Measurements from ENCODE around the gene FCER2. TPM values are rescaled to one million over a fixed set of nuclear protein-coding genes. Genes with fewer than 3 reads are reported as not detected.

FCER2 gene
- total RNA-seq, 2 experiments from 2014 or later: 3.3 to 4.6 TPM

DNA sequence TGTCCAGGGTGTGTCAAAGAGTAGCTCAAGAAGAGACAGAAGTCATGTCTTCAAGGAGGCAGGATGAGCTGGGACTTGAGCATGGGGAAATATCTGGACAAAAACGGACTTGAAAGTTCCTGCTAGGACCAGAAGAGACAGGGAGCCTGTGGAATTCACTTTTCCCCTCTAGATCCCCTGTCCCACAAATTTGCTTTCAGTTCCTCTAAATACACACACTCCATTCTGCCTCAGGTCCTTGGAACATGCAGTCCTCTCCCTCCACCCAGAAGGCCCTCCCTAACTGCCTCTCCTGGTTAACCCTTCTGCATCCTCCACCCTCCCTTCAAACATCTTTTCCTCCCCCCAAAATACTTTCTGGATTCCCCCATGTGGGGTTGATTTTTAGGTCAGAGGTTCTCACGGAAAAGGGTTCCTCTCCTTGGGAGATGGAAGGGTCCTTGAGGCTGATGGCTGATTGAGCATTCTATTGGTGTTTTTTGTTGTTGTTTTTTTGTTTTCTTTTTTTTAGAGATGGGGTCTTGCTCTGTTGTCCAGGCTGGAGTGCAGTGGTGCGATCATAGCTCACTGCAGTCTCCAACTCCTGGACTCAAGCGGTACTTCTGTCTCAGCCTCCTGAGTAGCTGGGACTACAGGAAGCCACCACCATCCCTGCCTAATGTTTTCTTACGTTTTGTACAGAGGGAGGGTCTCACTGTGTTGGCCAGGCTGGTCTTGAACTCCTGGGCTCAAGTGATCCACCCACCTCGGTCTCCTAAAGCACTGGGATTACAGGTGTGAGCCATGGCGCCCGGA lies 40.0 kb downstream of the FCER2 start:
- H3K79me2 ChIP-seq (ENCODE audit: insufficient read depth, low read depth, low read length): no peaks in the 10 kb centered on the region
- no peak for TF ChIP-seq EZH2phosphoT487 (IDR thresholded peaks at IDR 0.05; ENCODE audit: borderline replicate concordance, low read depth, low read length)
- TF ChIP-seq, protein P1, sequence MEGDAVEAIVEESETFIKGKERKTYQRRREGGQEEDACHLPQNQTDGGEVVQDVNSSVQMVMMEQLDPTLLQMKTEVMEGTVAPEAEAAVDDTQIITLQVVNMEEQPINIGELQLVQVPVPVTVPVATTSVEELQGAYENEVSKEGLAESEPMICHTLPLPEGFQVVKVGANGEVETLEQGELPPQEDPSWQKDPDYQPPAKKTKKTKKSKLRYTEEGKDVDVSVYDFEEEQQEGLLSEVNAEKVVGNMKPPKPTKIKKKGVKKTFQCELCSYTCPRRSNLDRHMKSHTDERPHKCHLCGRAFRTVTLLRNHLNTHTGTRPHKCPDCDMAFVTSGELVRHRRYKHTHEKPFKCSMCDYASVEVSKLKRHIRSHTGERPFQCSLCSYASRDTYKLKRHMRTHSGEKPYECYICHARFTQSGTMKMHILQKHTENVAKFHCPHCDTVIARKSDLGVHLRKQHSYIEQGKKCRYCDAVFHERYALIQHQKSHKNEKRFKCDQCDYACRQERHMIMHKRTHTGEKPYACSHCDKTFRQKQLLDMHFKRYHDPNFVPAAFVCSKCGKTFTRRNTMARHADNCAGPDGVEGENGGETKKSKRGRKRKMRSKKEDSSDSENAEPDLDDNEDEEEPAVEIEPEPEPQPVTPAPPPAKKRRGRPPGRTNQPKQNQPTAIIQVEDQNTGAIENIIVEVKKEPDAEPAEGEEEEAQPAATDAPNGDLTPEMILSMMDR (conservative IDR thresholded peaks at IDR 0.05; ENCODE audit: low read length): no peak
- no peak overlapping the region for H3K4me3 ChIP-seq (ENCODE audit: low read depth, low read length, poor library complexity, severe bottlenecking)
- H3K9me2 ChIP-seq (ENCODE audit: insufficient read depth, low read length): no peaks in the 10 kb centered on the region
- H3K4me1 ChIP-seq (ENCODE audit: insufficient read depth, low read length, poor library complexity, severe bottlenecking): peaks cover 9% of the 10 kb centered on the region
- CTCF ChIA-PET (ENCODE audit: unreplicated experiment): no interaction called here
- no peaks in the 10 kb centered on the region for H4K20me1 ChIP-seq (ENCODE audit: insufficient read depth, low read length)
- H3K4me2 ChIP-seq (ENCODE audit: low read length): no peak overlapping the region
- no peak overlapping the region for H2AFZ ChIP-seq (ENCODE audit: low read length)
- POLR2A ChIA-PET: no interaction called here
- DNase-seq (ENCODE audit: low spot score): no peak
- no TSS peak for BruUV-seq (replicated peaks)
- intact Hi-C loops (cut with micrococcal nuclease; ENCODE audit: unreplicated experiment): no loop called here
- H3K27ac ChIP-seq (ENCODE audit: low read depth, low read length, poor library complexity, severe bottlenecking): no peak overlapping the region
- H3K9me3 ChIP-seq (ENCODE audit: low read length): no peaks in the 10 kb centered on the region
- H3K36me3 ChIP-seq (ENCODE audit: insufficient read depth, low read length): no peaks in the 10 kb centered on the region

DNA sequence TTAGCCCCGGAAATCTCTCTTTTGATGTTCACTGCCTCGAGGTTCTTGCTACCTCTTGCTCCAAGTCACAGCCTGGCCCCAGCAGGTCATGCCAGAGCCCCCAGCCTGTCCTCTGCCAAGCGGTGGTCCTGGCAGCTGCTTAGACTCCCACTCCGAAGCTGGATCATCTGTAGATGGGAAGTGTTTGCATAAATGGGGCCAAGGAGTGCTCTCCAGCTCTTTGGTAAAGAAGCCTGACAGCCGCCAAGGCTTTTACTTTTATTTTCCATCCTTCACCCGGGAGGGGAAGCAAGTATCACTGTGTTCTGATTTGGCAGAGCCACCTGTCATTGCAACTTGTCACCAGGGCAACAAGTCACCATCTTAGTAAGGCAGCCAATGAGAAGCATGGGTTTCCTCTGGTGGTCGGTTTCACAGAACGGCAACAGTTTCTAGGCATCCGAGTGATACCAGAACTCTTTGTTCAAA lies 43.7 kb downstream of the FCER2 start:
- H3K36me3 ChIP-seq (ENCODE audit: insufficient read depth, low read length): no peaks in the 10 kb centered on the region
- no peaks in the 10 kb centered on the region for H3K9me3 ChIP-seq (ENCODE audit: low read length)
- H3K4me3 ChIP-seq (ENCODE audit: low read depth, low read length, poor library complexity, severe bottlenecking): peak overlapping the region; percentile 52
- H4K20me1 ChIP-seq (ENCODE audit: insufficient read depth, low read length): no peaks in the 10 kb centered on the region
- H2AFZ ChIP-seq (ENCODE audit: low read length): peak overlapping the region; percentile 93
- H3K4me2 ChIP-seq (ENCODE audit: low read length): peak overlapping the region; percentile 69
- intact Hi-C loops (cut with micrococcal nuclease; ENCODE audit: unreplicated experiment): no loop called here
- ChIA-PET POLR2A (no interaction called here), CTCF (ENCODE audit: unreplicated experiment) (no interaction called here)
- no peaks in the 10 kb centered on the region for H3K79me2 ChIP-seq (ENCODE audit: insufficient read depth, low read depth, low read length)
- no peaks in the 10 kb centered on the region for H3K9me2 ChIP-seq (ENCODE audit: insufficient read depth, low read length)
- DNase-seq (ENCODE audit: low spot score): peak; percentile 78
- no TSS peak for BruUV-seq (replicated peaks)
- peak overlapping the region; percentile 24 for H3K27ac ChIP-seq (ENCODE audit: low read depth, low read length, poor library complexity, severe bottlenecking)
- TF ChIP-seq, protein P1 (conservative IDR thresholded peaks at IDR 0.05; ENCODE audit: low read length): no peak
- TF ChIP-seq EZH2phosphoT487 (IDR thresholded peaks at IDR 0.05; ENCODE audit: borderline replicate concordance, low read depth, low read length): no peak
- H3K4me1 ChIP-seq (ENCODE audit: insufficient read depth, low read length, poor library complexity, severe bottlenecking): peaks cover 9% of the 10 kb centered on the region

DNA sequence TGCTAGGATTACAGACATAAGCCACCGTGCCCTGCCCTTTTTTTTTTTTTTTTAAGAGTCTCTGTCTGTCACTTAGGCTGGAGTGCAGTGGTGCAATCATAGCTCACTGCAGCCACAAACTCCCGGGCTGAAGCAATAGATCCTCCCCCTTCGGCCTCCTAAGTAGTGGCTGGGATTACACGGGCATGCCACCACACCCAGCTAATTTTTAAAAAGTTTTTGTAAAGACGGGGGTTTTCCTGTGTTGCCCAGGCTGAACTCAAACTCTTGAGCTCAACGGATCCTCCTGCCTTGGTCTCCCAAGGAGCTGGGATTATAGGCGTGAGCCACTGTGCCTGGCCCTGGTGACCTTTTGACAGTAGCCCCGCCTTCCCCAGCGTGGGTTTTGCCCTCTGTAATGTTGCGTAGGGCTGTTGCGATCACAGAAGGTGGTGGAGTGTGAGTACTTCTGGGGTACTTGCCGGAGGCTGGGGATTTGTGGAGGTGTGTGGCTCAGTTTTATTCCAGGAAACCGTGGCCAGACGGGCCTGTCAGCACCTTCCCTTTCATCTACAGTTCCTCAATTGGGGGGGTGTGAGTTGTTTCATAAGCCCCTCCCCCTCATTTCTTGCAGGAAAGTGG lies 44.7 kb downstream of the FCER2 start:
- H3K4me1 ChIP-seq (ENCODE audit: insufficient read depth, low read length, poor library complexity, severe bottlenecking): peaks cover 11% of the 10 kb centered on the region
- H3K9me3 ChIP-seq (ENCODE audit: low read length): no peaks in the 10 kb centered on the region
- H3K79me2 ChIP-seq (ENCODE audit: insufficient read depth, low read depth, low read length): no peaks in the 10 kb centered on the region
- H3K4me3 ChIP-seq (ENCODE audit: low read depth, low read length, poor library complexity, severe bottlenecking): no peak overlapping the region
- no peaks in the 10 kb centered on the region for H3K36me3 ChIP-seq (ENCODE audit: insufficient read depth, low read length)
- H3K4me2 ChIP-seq (ENCODE audit: low read length): no peak overlapping the region
- TF ChIP-seq, protein P1 (conservative IDR thresholded peaks at IDR 0.05; ENCODE audit: low read length): no peak
- TF ChIP-seq EZH2phosphoT487 (IDR thresholded peaks at IDR 0.05; ENCODE audit: borderline replicate concordance, low read depth, low read length): no peak
- no peak for DNase-seq (ENCODE audit: low spot score)
- no peaks in the 10 kb centered on the region for H3K9me2 ChIP-seq (ENCODE audit: insufficient read depth, low read length)
- BruUV-seq (replicated peaks): no TSS peak
- peak overlapping the region; percentile 40; the same call in 1 of the 2 replicates for H2AFZ ChIP-seq (ENCODE audit: low read length)
- H3K27ac ChIP-seq (ENCODE audit: low read depth, low read length, poor library complexity, severe bottlenecking): no peak overlapping the region
- CTCF ChIA-PET (ENCODE audit: unreplicated experiment): no interaction called here
- no peaks in the 10 kb centered on the region for H4K20me1 ChIP-seq (ENCODE audit: insufficient read depth, low read length)
- POLR2A ChIA-PET: no interaction called here
- intact Hi-C loops (cut with micrococcal nuclease; ENCODE audit: unreplicated experiment): no loop called here

Measured in OCI-LY7 (cell line).